Natural killer cell (primary cell): ENCODE data around the gene PLPP4. TPM values are rescaled to one million over a fixed set of nuclear protein-coding genes. Genes with fewer than 3 reads are reported as not detected.

ENCODE experiments used
- ATAC-seq, 3 donors: fragments of 150-1000 bp in 2 of 3; fragments of 200-7000 bp in 1 of 3; cut with Tn5 transposase; 1 replicate in 1 of 3; 2 replicates in 2 of 3; pipeline ENCODE4 v1.10.0; 2021; ENCODE audit warnings: mild to moderate bottlenecking in 2 of 3, moderate library complexity in 2 of 3
- DNase-seq, 2 donors: peaks; one replicate each; pipeline versions ENCODE4 v3.0.0 to v3.0.0-alpha.2; 2013 to 2021; ENCODE audit warnings: mixed read lengths in 1 of 2
- H3K27ac ChIP-seq: one replicate; pipeline ENCODE4 v1.5.1; 2013; ENCODE audit warnings: mild to moderate bottlenecking, low read length
- H3K27me3 ChIP-seq: one replicate; pipeline ENCODE4 v1.6.1; 2013; ENCODE audit warnings: low read length; ENCODE audit not compliant: control insufficient read depth, insufficient read depth
- H3K36me3 ChIP-seq: one replicate; pipeline ENCODE4 v1.6.1; 2013; ENCODE audit warnings: low read length; ENCODE audit not compliant: control insufficient read depth, insufficient read depth
- H3K4me1 ChIP-seq: one replicate; pipeline ENCODE4 v1.6.1; 2013; ENCODE audit warnings: low read length; ENCODE audit not compliant: control insufficient read depth, insufficient read depth
- H3K4me3 ChIP-seq: one replicate; pipeline ENCODE4 v1.5.1; 2013; ENCODE audit warnings: low read length
- H3K9me3 ChIP-seq: one replicate; pipeline ENCODE4 v1.6.1; 2013; ENCODE audit warnings: low read length; ENCODE audit not compliant: control insufficient read depth, insufficient read depth
- H3K27ac Mint-ChIP-seq, 2 donors: one replicate each; pipeline ENCODE4 v1.8.0; 2022; ENCODE audit warnings: mild to moderate bottlenecking in 2 of 2, mixed read lengths in 2 of 2, moderate library complexity in 1 of 2
- H3K27me3 Mint-ChIP-seq, 2 donors: one replicate each; pipeline ENCODE4 v1.8.0; 2022; ENCODE audit warnings: low read depth in 2 of 2, mixed read lengths in 2 of 2
- H3K36me3 Mint-ChIP-seq: one replicate; pipeline ENCODE4 v1.8.0; 2022; ENCODE audit warnings: mixed read lengths
- H3K4me1 Mint-ChIP-seq, 2 donors: one replicate each; pipeline ENCODE4 v1.8.0; 2022; ENCODE audit warnings: mixed read lengths in 2 of 2
- H3K4me3 Mint-ChIP-seq: one replicate; pipeline ENCODE4 v1.8.0; 2022; ENCODE audit warnings: mild to moderate bottlenecking, moderate library complexity, mixed read lengths
- H3K9me3 Mint-ChIP-seq, 2 donors: one replicate each; pipeline ENCODE4 v1.8.0; 2022; ENCODE audit warnings: mixed read lengths in 2 of 2
- CTCF ChIP-seq: fragments of 200-600 bp; IDR thresholded peaks from one replicate; pipeline ENCODE4 v1.8.0; 2022; ENCODE audit warnings: antibody characterized with exemption
- WGBS: methylation state at CpG from one replicate; pipeline ENCODE4 v1.1.7; 2013; ENCODE audit warnings: missing lambda C conversion rate; ENCODE audit not compliant: insufficient coverage; 5-methylcytosine and 5-hydroxymethylcytosine counted together
- intact Hi-C: fragments of 100-400 bp; cut with micrococcal nuclease; formaldehyde crosslinking; loops from one replicate; pipeline ENCODE4 v1.14.2; 2022
- total RNA-seq, 4 donors: library from RNA; stranded (reverse); fragments of 120-200 nt in 1 of 4; gene quantifications; one replicate each; pipeline versions ENCODE4 v1.2.3 to v1.2.4, GENCODE V29; 2013 to 2022

PLPP4 gene
- total RNA-seq, 3 donors from 2014 or later (not counting 1 experiment from before 2014, with no cell fraction given): not detected

- Histone ChIP-seq H3K27ac (no peak overlapping the region), H3K4me1 (no peaks in the 10 kb centered on the region), H3K27me3 (no peaks in the 10 kb centered on the region), H3K4me3 (no peak overlapping the region), H3K36me3 (no peaks in the 10 kb centered on the region), H3K9me3 (no peaks in the 10 kb centered on the region)
- Mint-ChIP-seq H3K9me3 (no peaks in the 10 kb centered on the region), H3K36me3 (no peaks in the 10 kb centered on the region), H3K4me1 (no peaks in the 10 kb centered on the region), H3K27me3 (peaks cover 6 to 27% of the 10 kb centered on the region in 2 donors), H3K4me3 (no peak overlapping the region), H3K27ac (no peak overlapping the region)
- 92% methylated on average over 11 of the region's 12 CpGs for whole genome bisulfite sequencing
- no peak for TF ChIP-seq CTCF
- intact Hi-C loops: no loop called here
- ATAC-seq (no peak), DNase-seq (no peak)
These were observed 177.6 kb downstream of the PLPP4 start for GRCh38 chr10:120634659-120635058.
